ENCODE results near the gene BMP2.
A peak's percentile ranks its signal among the peaks of the same experiment; 100 is the strongest.

Gene BMP2

DNA sequence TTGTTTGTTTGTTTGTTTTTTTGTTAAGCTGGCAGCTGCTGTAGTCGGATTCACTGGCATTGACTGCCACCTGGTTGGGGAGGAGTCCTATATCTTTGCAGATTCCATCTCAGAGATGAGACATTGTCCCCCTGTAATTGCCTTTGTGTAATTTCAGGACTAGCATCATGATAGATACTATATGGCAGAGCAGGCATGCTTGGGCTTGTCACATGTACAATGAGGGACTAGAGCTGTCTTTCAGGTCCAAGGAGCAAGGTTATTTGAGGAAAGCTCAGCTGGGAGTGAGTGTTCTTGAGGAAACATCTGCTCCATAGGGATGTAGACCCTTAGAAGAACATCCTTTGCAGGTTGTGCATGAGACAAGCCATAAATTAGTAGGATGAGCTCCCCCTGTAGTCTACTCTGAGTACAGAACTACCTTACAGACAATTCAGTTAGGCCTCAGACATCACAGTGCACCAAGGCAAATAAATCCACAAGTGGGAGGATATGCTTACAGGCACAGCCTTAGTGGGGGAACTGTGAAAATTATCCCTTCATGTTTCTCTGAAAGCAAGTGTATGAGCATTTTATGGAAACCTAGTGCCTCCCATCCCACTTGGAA is 62.1 kb downstream of the BMP2 start:
- no peaks in the 10 kb centered on the region for H3K4me1 ChIP-seq (ENCODE audit: control extremely low read depth in 1 of 4, control insufficient read depth in 4 of 4, insufficient read depth in 4 of 4, low read length in 3 of 4)
- no peak overlapping the region for H3K27ac ChIP-seq (ENCODE audit: insufficient read depth in 1 of 2, low read depth in 1 of 2, low read length in 2 of 2, poor library complexity in 1 of 2, severe bottlenecking in 2 of 2)
- no peaks in the 10 kb centered on the region for H3K9me3 ChIP-seq (ENCODE audit: control extremely low read depth in 1 of 5, control insufficient read depth in 4 of 5, insufficient read depth in 2 of 5, low read depth in 1 of 5, low read length in 4 of 5)
- CTCF ChIA-PET = interaction anchor here (0.6 to 1.5 kb wide), 16 partner anchors 11 to 1247 kb away, joined by 3 to 8 read pairs (median 3); partner anchors contain the start of gene BMP2
- 100% methylated on average over 1 of the region's 1 CpG for WGBS (ENCODE audit: insufficient coverage)
- no peak overlapping the region for H3K4me3 ChIP-seq (ENCODE audit: control insufficient read depth in 1 of 7, extremely low read depth in 1 of 7, insufficient read depth in 4 of 7, low read depth in 2 of 7, low read length in 6 of 7)
- H3K36me3 ChIP-seq (ENCODE audit: control insufficient read depth in 4 of 4, insufficient read depth in 4 of 4, low read length in 3 of 4) = no peaks in the 10 kb centered on the region
- H3K27me3 ChIP-seq (replicated peaks in 2 of 5; ENCODE audit: control insufficient read depth in 4 of 5, insufficient read depth in 5 of 5, low read length in 4 of 5) = peaks cover 0 to 2% (median 0%) of the 10 kb centered on the region in 5 experiments
- POLR2A ChIA-PET = no interaction called here
- DNase-seq = peak; percentile 6 to 24 (median 24)

Data from common myeloid progenitor, CD34-positive (primary cell).